ENCODE results near the gene CD99.

Gene CD99

DNA sequence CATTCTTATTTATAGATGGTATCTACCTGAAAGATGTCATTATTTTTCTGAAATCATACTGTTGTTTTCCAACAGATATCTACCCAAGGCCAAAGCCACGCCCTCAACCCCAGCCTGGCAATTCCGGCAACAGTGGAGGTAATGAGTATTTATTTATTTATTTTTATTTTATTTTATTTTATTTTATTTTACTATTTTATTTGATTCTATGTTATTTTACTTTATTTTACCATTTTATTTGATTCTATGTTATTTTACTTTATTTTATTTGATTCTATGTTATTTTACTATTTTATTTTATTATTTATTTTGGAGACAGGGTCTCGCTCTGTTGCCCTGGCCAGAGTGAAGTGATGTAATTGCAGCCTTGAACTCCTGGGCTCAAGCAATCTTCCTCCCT lies 98.5 kb downstream of the CD99 start:
- TF ChIP-seq, protein P1, sequence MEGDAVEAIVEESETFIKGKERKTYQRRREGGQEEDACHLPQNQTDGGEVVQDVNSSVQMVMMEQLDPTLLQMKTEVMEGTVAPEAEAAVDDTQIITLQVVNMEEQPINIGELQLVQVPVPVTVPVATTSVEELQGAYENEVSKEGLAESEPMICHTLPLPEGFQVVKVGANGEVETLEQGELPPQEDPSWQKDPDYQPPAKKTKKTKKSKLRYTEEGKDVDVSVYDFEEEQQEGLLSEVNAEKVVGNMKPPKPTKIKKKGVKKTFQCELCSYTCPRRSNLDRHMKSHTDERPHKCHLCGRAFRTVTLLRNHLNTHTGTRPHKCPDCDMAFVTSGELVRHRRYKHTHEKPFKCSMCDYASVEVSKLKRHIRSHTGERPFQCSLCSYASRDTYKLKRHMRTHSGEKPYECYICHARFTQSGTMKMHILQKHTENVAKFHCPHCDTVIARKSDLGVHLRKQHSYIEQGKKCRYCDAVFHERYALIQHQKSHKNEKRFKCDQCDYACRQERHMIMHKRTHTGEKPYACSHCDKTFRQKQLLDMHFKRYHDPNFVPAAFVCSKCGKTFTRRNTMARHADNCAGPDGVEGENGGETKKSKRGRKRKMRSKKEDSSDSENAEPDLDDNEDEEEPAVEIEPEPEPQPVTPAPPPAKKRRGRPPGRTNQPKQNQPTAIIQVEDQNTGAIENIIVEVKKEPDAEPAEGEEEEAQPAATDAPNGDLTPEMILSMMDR (IDR thresholded peaks at IDR 0.05; ENCODE audit: borderline replicate concordance, insufficient read depth, low read depth, low read length) = no peak
- no peak overlapping the region for H3K4me3 ChIP-seq (ENCODE audit: low read depth, low read length)

Data from GM12875 (cell line).